Measurements from ENCODE around the gene MDK.

MDK gene

GRCh38 chr11:46383974-46384701 is 2.7 kb downstream of the MDK start:
- no peak for DNase-seq (ENCODE audit: low spot score)

GRCh38 chr11:46385169-46386004 is 3.9 kb downstream of the MDK start:
- no peak for DNase-seq (ENCODE audit: low spot score)

GRCh38 chr11:46386005-46386578 is 4.6 kb downstream of the MDK start:
- DNase-seq (ENCODE audit: low spot score), result no peak

- DNase-seq (ENCODE audit: low spot score), result no peak
These were observed 5.2 kb downstream of the MDK start for GRCh38 chr11:46386674-46387073.

DNA sequence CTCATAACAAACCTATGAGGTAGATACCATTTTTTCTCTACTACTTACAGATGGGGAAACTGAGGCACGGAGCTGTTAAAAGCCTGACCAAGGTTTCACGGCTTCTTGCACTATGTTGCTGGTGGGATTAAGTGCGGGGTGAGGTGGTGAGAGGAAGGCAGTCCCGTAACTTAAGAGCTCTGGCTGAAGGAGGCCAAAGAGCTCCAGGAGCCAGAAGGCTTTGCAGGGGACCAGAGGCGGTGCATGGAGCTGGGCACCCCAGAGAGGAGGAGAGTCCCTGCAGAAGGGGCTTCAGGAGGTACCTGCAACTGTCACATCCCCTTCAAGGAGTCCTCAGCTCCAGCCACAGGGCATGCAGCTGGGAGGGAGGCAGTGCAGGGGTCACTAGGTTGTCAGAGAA is 6.0 kb downstream of the MDK start:
- no peak for DNase-seq (ENCODE audit: low spot score)

DNA sequence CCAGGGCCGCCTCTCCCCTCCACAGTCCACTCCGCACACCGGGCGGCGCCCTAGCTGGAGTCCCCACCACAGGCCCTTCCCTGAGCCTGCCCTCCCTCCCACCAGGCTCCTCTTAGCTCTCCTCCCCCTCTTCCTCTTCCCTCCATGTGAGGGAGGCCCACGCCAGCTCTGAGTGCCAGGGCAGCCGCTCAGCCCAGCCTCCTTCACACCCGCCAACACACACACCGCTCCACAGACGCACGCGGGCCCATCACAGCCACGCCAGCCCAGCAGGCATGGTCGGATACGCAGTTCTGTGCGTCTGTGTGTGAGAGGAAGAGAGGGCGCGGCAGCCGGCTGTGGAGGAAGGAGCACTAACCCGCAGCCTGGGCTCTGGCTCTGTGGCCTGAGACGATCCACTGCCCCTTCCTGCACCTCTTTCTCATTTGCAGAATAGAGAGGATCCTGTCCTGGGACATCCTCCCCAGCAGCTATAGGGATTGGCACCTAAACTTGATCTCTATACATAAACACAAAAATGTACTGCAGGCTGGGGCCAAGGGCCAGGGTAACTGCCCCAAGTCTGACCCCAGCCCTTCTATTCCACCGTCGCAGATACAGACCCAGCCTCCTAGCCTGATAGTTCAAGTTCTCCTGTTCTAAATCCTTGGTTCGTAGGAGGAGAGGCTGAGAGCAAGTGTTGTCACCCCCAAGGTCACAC is 6.6 kb downstream of the MDK start:
- DNase-seq (ENCODE audit: low spot score), result no peak

- DNase-seq (ENCODE audit: low spot score), result no peak
These were observed 7.4 kb downstream of the MDK start for GRCh38 chr11:46388619-46389449.

DNA sequence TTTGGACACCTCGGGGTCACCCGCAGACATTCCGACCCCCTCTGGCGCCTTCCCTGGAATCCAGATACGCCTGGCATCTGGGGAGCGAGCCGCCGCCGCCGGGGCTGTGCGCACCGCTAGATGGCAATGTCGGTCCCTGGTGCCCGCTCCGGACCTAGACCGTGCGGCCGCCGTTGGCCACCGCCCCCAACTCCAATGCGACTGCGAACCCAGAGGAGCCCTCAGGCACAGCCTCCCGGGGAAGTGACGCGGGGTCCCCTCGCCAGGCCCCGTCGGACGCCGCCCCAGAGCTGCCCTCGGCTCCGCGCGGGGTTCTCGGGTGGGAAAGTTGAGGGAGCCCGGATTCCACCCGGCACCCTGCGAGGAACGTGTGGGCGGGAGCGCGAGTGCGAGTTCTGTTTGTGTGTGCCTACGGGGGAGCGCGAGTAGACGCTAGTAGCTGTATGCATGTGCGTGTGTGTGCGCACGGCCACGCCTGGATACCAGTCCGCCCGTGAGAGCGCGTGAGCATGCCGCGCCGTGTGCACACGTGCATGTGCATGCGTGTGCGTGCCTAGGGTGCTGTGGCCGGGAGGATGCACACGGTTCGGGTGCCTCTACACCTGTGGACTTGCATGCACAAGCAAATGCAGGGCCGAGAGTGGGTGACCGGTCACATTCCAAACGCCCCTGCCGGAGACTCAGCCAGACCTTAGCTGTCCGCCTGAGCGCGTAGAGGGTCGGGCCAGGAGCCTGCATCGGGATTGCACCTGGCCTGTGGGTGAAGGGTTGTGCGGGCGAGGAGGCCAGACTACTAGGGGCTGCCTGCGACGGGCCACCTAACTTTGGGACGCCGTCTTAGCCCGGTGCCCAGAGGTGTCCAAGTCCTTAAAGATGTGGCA is 8.2 kb downstream of the MDK start:
- peak; percentile 25 for DNase-seq (ENCODE audit: low spot score)

DNA sequence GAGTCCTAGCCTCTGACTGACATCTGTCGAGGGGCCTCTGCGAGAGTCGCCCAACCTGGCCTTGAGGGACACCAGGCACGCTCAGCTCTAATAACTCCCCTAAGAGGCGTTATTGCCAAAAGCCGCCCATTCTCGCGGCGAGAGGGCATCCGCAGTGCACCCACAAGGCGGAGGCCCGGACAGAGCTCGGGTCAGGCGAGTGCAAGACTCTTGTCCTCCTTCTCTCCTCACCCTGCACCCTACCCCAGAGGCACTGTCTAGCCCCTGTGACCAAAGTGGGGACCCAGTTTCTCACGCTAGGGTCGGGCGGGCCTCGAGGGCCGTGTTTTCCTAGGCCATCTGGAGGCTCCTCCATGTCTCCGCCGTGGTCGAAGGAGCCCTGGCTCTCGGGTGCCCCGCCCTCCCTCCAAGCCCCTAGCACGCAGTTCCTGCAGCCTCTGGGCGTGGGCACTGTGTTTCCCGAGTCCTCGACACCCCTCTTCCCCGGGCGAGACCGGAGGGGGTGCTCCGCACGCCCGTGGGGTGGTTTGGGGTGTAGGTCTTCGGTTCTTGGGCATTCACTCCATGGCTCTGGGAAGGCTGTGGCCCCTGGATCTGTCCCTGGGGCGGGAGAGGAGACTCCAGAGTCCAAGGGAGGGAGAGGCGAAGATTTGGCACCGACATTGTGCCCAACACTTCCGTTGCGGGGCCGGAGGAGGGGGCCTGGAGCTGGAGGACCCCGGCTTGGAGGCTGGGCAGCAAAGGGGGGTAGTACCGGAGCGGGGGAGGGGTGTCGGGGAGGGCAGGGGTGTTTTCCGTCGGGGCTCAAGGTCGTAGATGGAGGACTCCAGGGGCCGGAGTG is 9.1 kb downstream of the MDK start:
- no peak for DNase-seq (ENCODE audit: low spot score)

GRCh38 chr11:46391186-46391577 is 9.7 kb downstream of the MDK start:
- DNase-seq (ENCODE audit: low spot score), result no peak

- no peak for DNase-seq (ENCODE audit: low spot score)
These were observed 10.3 kb downstream of the MDK start, which contains the start of gene CHRM4 for GRCh38 chr11:46391578-46392420. CHRM4 (minus strand) TSS chr11:46391776; CDS start chr11:46386557, 5,219 bp downstream.

DNA sequence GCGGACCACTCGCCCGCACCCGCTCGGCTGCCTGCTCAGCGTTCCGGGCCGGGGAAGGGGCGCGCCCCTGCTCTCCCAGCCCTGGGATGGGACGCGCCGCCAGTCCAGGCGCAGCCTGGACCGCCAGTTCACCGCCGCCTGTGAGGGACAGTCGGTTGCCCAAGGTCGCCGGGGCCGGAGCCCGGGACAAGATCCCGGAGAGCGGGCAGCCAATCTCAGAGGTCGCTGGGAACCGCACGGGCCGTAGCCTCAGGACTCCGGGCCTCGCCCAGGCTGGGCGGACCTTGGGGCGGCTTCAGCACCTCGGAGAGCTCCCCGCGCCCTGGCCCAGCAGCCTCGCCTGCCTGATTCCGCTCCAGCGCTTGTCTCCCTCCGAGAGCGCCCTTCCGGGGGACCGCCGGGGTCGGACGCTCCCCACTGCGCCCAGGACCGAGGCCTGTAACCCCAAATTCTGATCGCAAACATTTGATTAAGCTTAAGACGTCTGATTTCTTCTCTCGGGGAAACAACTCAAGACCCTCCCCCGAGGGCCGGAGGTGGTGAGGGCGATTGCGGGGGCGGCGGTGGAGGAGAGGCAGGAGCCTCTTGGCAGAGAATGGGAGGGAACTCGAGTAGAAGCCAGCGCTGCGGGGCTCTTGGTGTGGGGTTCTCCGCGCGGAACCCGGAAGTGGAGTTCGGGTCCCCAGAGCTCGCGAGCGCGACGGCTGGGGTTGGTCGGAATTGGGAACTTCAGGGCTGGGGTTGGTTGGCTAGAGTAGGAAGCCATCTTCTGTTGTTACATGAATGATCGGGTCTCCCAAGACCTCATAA is 11.2 kb downstream of the MDK start:
- peak; percentile 73 for DNase-seq (ENCODE audit: low spot score)

GRCh38 chr11:46393231-46393616 is 11.8 kb downstream of the MDK start:
- DNase-seq (ENCODE audit: low spot score), result no peak

DNA sequence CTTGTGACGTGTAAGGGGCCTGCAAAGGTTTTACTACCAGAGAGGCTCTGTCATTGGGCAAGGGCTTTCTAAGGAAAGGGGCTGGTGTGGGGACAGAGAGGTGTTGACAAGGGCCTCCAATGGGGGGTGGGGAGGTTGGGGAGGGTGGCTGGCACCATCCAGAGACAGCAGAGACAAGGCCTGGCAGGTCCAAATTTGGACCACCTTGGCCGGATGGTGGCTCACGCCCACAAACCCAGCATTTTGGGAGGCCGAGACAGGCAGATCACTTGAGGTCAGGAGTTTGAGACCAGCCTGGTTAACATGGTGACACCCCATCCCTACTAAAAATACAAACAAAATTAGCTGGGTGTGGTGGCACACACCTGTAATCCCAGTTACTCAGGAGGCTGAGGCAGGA is 12.3 kb downstream of the MDK start:
- DNase-seq (ENCODE audit: low spot score), result no peak

- DNase-seq (ENCODE audit: low spot score), result no peak
These were observed 16.1 kb downstream of the MDK start for GRCh38 chr11:46397526-46397925.

DNA sequence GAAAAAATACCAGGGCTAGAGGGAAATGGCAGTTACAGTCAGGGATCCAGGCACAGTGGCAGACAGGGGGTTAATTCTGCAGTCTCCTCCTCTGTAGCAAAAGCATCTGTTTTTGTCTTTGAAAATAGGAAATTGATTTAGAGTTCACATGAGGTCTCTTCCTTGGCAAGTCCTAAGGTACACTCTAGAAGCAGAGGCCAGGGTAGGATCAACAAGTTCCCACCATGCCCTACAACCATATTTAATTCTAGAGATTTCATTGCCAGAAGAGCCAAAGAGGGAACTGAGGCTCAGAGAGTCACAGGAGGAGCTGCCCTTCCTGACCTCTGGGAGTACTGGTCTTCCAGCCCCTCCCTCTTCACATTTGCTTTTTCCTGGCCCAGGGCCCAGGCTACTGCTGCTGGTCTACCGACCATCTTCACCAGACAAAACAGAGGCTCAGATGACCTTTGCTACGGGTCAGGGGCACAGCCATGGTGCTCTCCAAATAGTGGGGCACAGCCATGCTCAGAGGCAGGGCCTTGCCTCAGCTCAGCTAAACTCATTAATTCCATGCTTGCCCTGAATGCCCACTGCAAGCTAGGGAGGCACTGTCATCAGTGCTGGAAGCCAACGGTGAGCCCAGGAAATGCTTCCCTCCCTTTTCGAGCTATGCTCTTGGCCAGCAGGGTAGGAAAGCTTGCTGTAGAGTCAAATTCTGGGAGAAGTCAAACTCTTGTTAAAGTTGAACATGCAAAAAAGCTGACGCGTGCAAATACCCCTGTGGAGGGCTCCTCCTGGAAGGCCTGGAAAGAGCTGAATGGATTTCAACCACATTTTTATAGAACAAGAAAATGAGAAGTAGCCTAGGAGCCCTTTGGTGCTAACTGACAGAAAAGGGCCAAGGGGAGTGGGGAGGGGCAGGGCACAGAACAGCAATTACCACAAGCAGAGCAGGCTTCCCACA is 21.8 kb downstream of the MDK start:
- no peak for DNase-seq (ENCODE audit: low spot score)
